Ascending aorta (tissue), 2 donors: Measurements from ENCODE around the gene TNFAIP8. TPM values are rescaled to one million over a fixed set of nuclear protein-coding genes. Genes with fewer than 3 reads are reported as not detected.

Experiments used
- DNase-seq, 2 donors: peaks; one replicate each; pipeline ENCODE4 v3.0.0-alpha.2; 2019; ENCODE audit warnings: low spot score in 2 of 2
- H3K27ac ChIP-seq, 2 donors: fragments of 200-600 bp; sonication (generic); one replicate each; pipeline ENCODE4 v1.5.1; 2016 to 2017; ENCODE audit warnings: mild to moderate bottlenecking in 1 of 2
- H3K27me3 ChIP-seq: fragments of 200-600 bp; sonication (generic); one replicate; pipeline ENCODE4 v1.5.1; 2017
- H3K36me3 ChIP-seq, 2 donors: fragments of 200-600 bp; sonication (generic); one replicate each; pipeline ENCODE4 v1.5.1; 2016
- H3K4me1 ChIP-seq, 2 donors: fragments of 200-600 bp; sonication (generic); one replicate each; pipeline ENCODE4 v1.5.1; 2016 to 2017; ENCODE audit warnings: mild to moderate bottlenecking in 1 of 2
- H3K4me3 ChIP-seq, 2 donors: fragments of 200-600 bp; sonication (generic); one replicate each; pipeline ENCODE4 v1.5.1; 2016 to 2017; ENCODE audit warnings: mild to moderate bottlenecking in 1 of 2
- H3K9me3 ChIP-seq, 2 donors: fragments of 200-600 bp; sonication (generic); one replicate each; pipeline ENCODE4 v1.5.1; 2016
- intact Hi-C: fragments of 100-400 bp; cut with DNase I; formaldehyde crosslinking; loops from one replicate; pipeline ENCODE4 v1.15.1; 2023
- total RNA-seq: library from RNA; depleted of rRNA; stranded (reverse); fragments of >200 nt; gene quantifications from one replicate; pipeline ENCODE4 v1.1.0, GENCODE V29; 2016
- TF ChIP-seq, protein P1 (sequence below), 3 experiments: fragments of 200-600 bp in 2 of 3; fragments of 450-650 bp in 1 of 3; sonication (generic) in 2 of 3; IDR thresholded peaks; one replicate each; pipeline ENCODE4 v1.5.1; 2016 to 2019; ENCODE audit warnings: antibody characterized with exemption in 3 of 3, mild to moderate bottlenecking in 1 of 3, moderate library complexity in 1 of 3

The TNFAIP8 gene
- total RNA-seq, 1 donor from 2014 or later: 3.5 TPM

DNA sequence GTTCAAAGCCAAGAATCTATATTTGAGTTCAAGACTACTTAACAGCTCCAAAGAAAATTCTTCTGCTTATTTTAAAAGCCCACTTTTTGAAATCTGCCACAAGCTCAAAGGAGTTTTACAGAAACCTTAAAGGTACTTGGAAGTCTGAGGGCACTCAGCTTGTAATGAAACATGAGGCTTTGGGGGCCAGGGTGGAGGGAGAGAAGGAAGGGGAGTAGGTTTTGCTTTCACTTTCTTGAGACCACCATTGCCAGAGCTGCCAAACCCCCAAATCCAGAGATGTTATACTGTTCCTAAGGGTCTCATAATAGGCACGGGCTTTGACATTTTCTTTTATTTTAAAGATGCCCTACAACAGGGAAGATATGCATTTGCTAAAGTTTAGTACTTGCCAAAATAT lies 42.6 kb upstream of the TNFAIP8 start:
- H3K27me3 ChIP-seq: no peaks in the 10 kb centered on the region
- H3K36me3 ChIP-seq: no peaks in the 10 kb centered on the region
- TF ChIP-seq, protein P1, sequence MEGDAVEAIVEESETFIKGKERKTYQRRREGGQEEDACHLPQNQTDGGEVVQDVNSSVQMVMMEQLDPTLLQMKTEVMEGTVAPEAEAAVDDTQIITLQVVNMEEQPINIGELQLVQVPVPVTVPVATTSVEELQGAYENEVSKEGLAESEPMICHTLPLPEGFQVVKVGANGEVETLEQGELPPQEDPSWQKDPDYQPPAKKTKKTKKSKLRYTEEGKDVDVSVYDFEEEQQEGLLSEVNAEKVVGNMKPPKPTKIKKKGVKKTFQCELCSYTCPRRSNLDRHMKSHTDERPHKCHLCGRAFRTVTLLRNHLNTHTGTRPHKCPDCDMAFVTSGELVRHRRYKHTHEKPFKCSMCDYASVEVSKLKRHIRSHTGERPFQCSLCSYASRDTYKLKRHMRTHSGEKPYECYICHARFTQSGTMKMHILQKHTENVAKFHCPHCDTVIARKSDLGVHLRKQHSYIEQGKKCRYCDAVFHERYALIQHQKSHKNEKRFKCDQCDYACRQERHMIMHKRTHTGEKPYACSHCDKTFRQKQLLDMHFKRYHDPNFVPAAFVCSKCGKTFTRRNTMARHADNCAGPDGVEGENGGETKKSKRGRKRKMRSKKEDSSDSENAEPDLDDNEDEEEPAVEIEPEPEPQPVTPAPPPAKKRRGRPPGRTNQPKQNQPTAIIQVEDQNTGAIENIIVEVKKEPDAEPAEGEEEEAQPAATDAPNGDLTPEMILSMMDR (IDR thresholded peaks at IDR 0.05): no peak
- H3K27ac ChIP-seq: no peak overlapping the region
- intact Hi-C loops: no loop called here
- no peak overlapping the region for H3K4me3 ChIP-seq
- no peaks in the 10 kb centered on the region for H3K9me3 ChIP-seq
- no peaks in the 10 kb centered on the region for H3K4me1 ChIP-seq
- DNase-seq: no peak

- H3K36me3 ChIP-seq: no peaks in the 10 kb centered on the region
- H3K4me3 ChIP-seq: no peak overlapping the region
- H3K27me3 ChIP-seq: no peaks in the 10 kb centered on the region
- DNase-seq: no peak
- H3K4me1 ChIP-seq: no peaks in the 10 kb centered on the region
- intact Hi-C loops: no loop called here
- H3K9me3 ChIP-seq: no peaks in the 10 kb centered on the region
- TF ChIP-seq, protein P1 (IDR thresholded peaks at IDR 0.05): no peak
- H3K27ac ChIP-seq: no peak overlapping the region
These were observed 41.9 kb upstream of the TNFAIP8 start for GRCh38 chr5:119313658-119314605.

- intact Hi-C loops: no loop called here
- TF ChIP-seq, protein P1 (IDR thresholded peaks at IDR 0.05): peak in 1 of 3 experiments; percentile 11
- no peaks in the 10 kb centered on the region for H3K36me3 ChIP-seq
- no peaks in the 10 kb centered on the region for H3K27me3 ChIP-seq
- H3K27ac ChIP-seq: no peak overlapping the region
- no peaks in the 10 kb centered on the region for H3K4me1 ChIP-seq
- H3K4me3 ChIP-seq: no peak overlapping the region
- H3K9me3 ChIP-seq: no peaks in the 10 kb centered on the region
- DNase-seq: no peak
These were observed 40.3 kb upstream of the TNFAIP8 start for GRCh38 chr5:119315516-119315949.

DNA sequence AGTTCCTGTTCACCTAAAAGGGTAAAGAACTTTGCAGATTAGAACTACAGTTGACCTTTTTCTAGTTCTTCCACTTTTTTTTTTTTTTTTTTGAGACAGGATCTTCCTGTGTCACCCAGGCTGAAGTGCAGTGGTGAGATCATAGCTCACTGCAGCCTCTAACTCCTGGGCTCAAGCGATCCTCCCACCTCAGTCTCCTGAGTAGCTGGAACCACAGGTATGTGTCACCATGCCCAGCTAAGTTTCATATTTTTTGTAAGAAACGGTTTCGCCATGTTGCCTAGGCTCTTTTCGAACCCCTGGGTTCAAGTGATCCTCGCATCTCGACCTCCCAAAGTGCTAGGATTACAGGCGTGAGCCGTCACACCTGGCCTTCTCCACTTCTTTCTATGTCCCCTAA lies 39.7 kb upstream of the TNFAIP8 start:
- H3K4me1 ChIP-seq: no peaks in the 10 kb centered on the region
- TF ChIP-seq, protein P1 (IDR thresholded peaks at IDR 0.05): no peak
- H3K4me3 ChIP-seq: no peak overlapping the region
- no peaks in the 10 kb centered on the region for H3K9me3 ChIP-seq
- H3K27me3 ChIP-seq: no peaks in the 10 kb centered on the region
- no peak for DNase-seq
- no peak overlapping the region for H3K27ac ChIP-seq
- intact Hi-C loops: no loop called here
- H3K36me3 ChIP-seq: no peaks in the 10 kb centered on the region

DNA sequence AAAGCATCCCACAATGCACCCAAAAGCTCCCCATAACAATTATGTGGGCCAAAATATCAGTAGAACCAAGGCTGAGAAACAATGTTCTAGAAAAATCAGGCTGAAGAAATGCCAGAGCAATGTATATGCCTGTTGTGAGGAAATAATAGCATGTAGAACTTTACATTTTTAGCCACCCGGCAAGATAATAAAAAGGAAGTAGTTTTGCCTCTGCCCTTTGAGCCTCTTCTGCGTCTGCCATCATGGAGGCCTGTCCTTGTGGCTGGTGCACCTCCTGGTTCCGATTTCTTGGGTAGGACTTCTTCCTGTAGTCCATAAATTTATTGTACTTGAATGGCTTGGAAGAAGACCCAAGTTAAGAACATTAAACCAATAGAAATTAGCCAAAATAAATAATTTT lies 38.9 kb upstream of the TNFAIP8 start:
- Histone ChIP-seq H3K27ac (no peak overlapping the region), H3K9me3 (no peaks in the 10 kb centered on the region), H3K36me3 (no peaks in the 10 kb centered on the region), H3K4me3 (no peak overlapping the region), H3K4me1 (no peaks in the 10 kb centered on the region), H3K27me3 (no peaks in the 10 kb centered on the region)
- intact Hi-C loops: no loop called here
- no peak for DNase-seq
- TF ChIP-seq, protein P1 (IDR thresholded peaks at IDR 0.05): no peak
